Hindlimb muscle (tissue), 1 donor: ENCODE results near the gene EFCAB12. TPM values are rescaled to one million over a fixed set of nuclear protein-coding genes. Genes with fewer than 3 reads are reported as not detected.
A peak's percentile ranks its signal among the peaks of the same experiment; 100 is the strongest.
"Not testable (repeated sequence)": the region's sequence is repeated elsewhere in the genome, so short reads cannot be mapped to it uniquely, and the experiment has no call there.

Experiments used
- DNase-seq: peaks from one replicate; pipeline ENCODE4 v3.0.0-alpha.2; 2013
- polyA plus RNA-seq: library from polyadenylated mRNA; unstranded; fragments of 120-200 nt; gene quantifications from one replicate; pipeline ENCODE4 v1.2.1, GENCODE V29; 2013; ENCODE audit not compliant: insufficient read length

The EFCAB12 gene
- polyA plus RNA-seq, 1 donor, result 0.13 TPM

DNA sequence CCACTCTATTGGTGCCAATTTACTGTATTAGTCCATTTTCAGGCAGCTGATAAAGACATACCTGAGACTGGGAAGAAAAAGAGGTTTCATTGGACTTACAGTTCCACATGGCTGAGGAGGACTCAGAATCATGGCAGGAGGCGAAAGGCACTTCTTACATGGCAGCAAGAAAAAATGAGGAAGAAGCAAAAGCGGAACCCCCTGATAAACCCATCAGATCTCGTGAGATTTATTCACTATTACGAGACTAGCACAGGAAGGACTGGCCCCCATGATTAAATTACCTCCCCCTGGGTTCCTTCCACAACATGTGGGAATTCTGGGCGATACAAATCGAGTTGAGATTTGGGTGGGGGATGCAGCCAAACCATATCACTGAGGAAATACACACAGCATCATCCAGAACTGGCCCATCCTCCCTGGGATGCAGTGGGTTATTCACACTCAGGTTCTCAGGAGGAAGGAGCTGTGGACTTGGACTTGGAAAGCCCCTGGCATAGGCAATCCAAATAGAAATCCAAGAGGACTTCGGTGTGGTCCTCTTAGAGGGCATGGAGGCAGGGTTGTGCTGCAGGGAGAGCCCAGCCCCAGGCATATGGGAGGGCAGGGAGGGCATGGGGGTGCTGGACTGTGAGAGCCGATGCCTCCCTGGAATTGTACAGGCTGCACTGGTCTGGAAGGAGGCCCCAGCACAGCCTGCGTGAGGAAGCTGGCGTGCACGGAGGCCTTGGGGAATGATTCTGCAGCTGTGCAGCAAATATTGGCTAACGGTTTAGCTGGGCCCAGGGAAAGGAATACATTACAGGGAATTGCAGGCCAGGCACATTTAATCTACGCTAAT is 62.9 kb downstream of the EFCAB12 start:
- DNase-seq, result peak; percentile 75

DNA sequence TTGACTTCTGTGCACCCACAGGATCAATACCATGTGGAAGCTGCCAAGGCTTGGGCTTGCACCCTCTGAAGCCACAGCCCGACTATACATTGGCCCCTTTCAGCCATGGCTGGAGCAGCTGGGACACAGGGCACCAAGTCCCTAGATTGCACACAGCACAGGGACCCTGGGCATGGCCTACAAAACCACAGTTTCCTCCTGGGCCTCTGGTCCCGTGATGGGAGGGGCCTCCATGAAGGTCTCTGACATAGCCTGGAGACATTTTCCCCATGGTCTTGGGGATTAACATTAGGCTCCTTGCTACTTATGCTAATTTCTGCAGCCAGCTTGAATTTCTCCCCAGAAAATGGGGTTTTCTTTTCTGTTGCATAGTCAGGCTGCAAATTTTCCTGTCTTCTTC is 63.6 kb downstream of the EFCAB12 start:
- not testable (repeated sequence) for DNase-seq

DNA sequence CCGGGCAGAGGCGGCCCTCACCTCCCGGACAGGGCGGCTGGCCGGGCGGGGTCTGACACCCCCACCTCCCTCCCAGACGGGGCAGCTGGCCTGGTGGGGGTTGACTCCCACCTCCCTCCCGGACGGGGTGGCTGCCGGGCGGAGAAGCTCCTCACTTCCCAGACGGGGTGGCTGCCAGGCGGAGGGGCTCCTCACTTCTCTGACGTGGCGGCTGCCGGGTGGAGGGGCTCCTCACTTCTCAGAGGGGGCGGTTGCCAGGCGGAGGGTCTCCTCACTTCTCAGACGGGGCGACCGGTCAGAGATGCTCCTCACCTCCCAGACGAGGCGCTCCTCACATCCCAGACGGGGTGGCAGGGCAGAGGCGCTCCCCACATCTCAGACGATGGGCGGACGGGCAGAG is 65.1 kb downstream of the EFCAB12 start:
- not testable (repeated sequence) for DNase-seq

GRCh38 chr3:129360705-129361460 is 67.6 kb downstream of the EFCAB12 start:
- DNase-seq, result no peak

DNA sequence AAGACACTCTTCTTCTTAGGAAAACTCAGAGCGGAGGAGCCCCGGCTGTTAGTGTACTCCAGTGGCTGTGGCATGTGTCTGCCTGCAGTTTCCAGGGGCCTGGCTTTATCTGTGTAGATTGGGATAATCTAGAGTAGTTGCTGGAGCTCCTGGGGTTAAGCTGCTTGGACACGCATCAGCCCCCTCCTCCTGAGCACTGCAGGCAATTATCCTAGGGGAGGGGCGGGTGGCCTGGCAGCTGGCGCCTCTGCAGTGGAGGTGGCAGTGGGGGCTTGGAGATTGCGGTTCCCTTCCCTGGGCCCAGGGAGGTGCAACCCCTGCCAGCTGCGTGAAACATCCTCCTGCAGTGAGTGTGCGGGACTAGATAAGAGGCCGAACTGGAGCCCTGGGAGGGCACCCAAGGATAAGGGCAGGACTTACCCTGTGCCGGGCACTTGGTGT is 68.2 kb downstream of the EFCAB12 start:
- no peak for DNase-seq

DNA sequence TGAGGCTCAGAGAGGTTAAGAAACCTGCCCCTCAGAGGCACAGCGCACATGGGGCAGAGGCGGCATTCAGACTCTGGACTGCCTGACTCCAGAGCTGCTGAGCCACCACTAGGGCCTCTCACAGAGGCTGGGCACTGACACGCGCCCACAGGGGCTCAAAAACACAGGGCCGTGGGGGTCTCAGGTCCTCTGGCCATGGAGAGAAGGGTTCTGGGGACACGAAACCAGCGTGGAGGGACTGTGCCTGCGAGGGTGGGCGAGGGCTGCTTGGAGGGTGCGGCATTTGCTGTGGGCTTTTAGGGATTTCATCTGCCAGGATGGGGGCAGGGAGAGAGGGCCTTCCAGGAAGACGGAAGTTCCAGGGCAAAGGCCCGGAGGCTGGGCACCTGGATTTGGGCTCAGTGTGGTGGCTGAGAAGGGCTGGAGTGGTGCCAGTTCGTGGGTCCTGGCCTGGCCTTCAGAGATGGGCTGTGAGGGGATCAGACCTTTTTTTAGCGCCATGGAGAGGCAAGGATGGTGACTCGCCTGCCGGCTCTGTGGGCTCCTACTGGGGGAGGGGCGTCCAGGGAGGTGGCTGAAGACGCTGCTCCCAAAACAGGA is 69.6 kb downstream of the EFCAB12 start:
- no peak for DNase-seq

DNA sequence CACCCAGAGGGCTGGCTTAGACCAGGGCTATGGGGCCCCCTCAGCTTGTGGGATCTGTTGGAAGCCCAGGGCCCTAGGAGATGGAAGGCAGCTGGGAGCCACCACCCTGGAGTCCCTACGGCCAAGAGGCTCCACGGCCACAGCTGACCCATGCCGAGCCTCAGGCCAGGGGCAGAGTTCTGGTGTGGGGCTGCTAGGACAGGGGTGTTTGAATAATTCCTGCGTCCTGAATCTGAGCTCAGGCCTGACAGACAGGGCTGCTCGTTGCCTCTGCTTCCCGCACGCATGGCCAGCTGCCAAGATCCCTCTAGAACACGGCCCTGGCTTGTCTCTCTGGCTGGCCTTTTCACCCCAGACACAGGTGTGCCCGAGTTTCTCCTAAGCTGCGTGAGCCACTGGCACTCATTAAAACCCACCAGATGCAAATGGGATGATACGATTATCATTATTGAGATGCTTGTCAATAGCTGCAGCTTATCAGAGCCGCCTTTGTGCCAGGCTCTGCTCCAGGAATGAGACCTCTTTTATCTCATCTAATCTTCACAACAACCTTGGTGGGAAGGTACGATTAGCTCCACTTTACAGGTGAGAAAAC is 70.2 kb downstream of the EFCAB12 start:
- no peak for DNase-seq

GRCh38 chr3:129357616-129358015 is 70.8 kb downstream of the EFCAB12 start:
- no peak for DNase-seq

DNA sequence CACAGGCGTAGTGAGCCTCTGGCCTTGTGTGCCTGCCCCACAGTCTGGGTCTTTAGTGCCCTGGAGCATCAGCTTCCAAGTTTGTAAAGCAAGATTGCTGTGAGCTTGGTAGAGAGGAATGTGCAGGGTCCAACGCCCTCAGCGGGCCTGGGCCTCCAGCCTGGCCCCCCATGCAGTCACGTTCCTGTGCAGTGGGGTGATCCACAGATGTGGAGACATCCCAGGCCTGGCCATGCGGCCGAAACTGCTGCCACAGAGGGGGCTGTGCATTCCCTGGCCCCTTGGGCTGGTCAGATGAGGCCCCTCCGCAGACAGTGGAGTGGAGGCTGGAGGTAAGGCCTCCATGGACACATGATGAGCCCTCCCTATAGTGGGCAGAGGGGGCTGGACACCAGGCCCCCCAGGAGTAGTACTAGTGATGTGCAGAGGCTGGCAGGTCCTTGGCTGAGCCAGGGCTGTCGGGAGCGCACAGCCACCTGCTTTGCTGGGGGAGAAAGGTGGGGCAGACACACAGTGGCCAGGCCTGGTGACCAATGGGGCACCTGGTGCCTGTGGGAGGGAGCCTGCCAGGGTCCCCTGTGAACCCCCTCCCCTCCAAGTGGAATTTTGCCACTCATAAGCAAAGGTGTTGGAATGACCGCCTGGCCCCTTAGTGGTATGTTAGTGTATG is 71.5 kb downstream of the EFCAB12 start:
- DNase-seq, result no peak

DNA sequence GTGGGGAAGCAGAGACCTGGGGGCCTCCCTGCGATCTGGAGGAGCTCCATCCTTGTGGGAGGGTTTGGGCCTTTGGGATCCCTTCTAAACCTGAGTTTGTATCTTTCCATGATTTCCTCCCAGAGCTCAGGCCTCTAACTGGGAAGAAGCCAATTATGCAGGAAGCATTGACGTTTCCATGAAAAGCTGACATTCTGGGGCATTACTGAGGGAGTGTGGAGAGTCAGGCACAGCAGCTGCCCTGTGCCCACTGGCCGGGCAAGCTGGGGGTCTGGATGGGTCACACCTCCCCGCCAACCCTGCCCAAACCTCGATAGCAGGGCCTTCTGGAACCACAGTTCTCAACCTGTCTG is 74.9 kb downstream of the EFCAB12 start:
- no peak for DNase-seq

GRCh38 chr3:129352650-129353588 is 75.5 kb downstream of the EFCAB12 start:
- no peak for DNase-seq

DNA sequence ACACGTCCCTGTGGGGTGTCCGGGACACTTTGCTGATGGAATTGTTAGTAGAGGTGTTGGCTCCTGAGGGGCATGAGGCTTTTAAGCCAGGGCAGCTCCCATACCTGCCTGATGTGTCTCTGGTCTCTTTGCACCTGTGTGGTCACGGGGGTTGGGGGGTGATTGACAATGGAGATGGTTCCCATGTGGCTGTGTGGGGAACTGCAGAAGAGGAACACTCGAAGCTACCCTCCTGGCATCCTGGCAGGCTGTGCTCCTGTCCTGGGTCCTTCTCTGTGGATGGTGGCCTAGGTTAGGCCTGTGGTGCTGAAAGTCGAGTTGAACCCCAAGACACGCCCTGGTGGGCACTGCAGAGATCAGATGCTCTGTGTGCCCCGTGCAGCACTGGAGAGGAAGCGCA is 76.4 kb downstream of the EFCAB12 start:
- DNase-seq, result no peak

Other genes starting within 250 kb of the EFCAB12 start
- gene CNBP, start 244.7 kb downstream of the EFCAB12 start, polyA plus RNA-seq, result 278 TPM
- gene COPG1, start 179.0 kb downstream of the EFCAB12 start, polyA plus RNA-seq, result 103 TPM
- gene HMCES, start 149.8 kb downstream of the EFCAB12 start, polyA plus RNA-seq, result 23.5 TPM
- gene MBD4, start 11.3 kb upstream of the EFCAB12 start, polyA plus RNA-seq, result 27.1 TPM
- gene IFT122, start 11.6 kb upstream of the EFCAB12 start, polyA plus RNA-seq, result 41.2 TPM
- 0.10 TPM for gene RHO, start 100.0 kb upstream of the EFCAB12 start, polyA plus RNA-seq
- gene H1-8, start 114.5 kb upstream of the EFCAB12 start, polyA plus RNA-seq, result not detected
- gene PLXND1, start 178.0 kb upstream of the EFCAB12 start, polyA plus RNA-seq, result 154 TPM